DND-41 (cell line): ENCODE measurements around the gene MIDN.

Experiments
- ATAC-seq: fragments of 200-7000 bp; cut with Tn5 transposase; 3 replicates; pipeline ENCODE4 v1.9.1; 2021; ENCODE audit warnings: low read depth; ENCODE audit not compliant: insufficient read depth
- DNase-seq: peaks from one replicate; pipeline ENCODE4 v3.0.0-alpha.2; 2020
- H2AFZ ChIP-seq: 2 replicates; pipeline ENCODE4 v1.6.0; 2012; ENCODE audit warnings: low read depth, low read length
- H3K27ac ChIP-seq: 2 replicates; pipeline ENCODE4 v1.5.1; 2012; ENCODE audit warnings: low read length, inconsistent platforms
- H3K27me3 ChIP-seq: fragments of 200-600 bp; sonication (generic); 2 replicates; pipeline ENCODE4 v1.6.0; 2012; ENCODE audit warnings: low read length, mild to moderate bottlenecking, inconsistent platforms; ENCODE audit not compliant: insufficient read depth, poor library complexity
- H3K36me3 ChIP-seq: 2 replicates; pipeline ENCODE4 v1.5.1; 2012; ENCODE audit warnings: low read length, inconsistent platforms; ENCODE audit not compliant: insufficient read depth
- H3K4me1 ChIP-seq: 2 replicates; pipeline ENCODE4 v1.5.1; 2012; ENCODE audit warnings: mild to moderate bottlenecking, low read length; ENCODE audit not compliant: insufficient read depth
- H3K4me2 ChIP-seq: 2 replicates; pipeline ENCODE4 v1.6.0; 2012; ENCODE audit warnings: mild to moderate bottlenecking, moderate library complexity, low read length, inconsistent platforms; ENCODE audit not compliant: insufficient read depth
- H3K4me3 ChIP-seq, 2 experiments: fragments of 200-600 bp in 1 of 2; shearing (Covaris generic) in 1 of 2; 2 replicates each; pipeline ENCODE4 v1.5.1; 2012 to 2016; ENCODE audit warnings: inconsistent platforms in 2 of 2, low read length in 2 of 2, mild to moderate bottlenecking in 2 of 2, low read depth in 1 of 2, moderate library complexity in 1 of 2
- H3K79me2 ChIP-seq: 2 replicates; pipeline ENCODE4 v1.6.0; 2012; ENCODE audit warnings: low read length, inconsistent platforms; ENCODE audit not compliant: insufficient read depth
- H3K9ac ChIP-seq: 2 replicates; pipeline ENCODE4 v1.6.0; 2012; ENCODE audit warnings: low read depth, mild to moderate bottlenecking, inconsistent platforms, low read length, moderate library complexity
- H3K9me3 ChIP-seq: 2 replicates; pipeline ENCODE4 v1.5.1; 2012; ENCODE audit warnings: low read length, moderate library complexity, mild to moderate bottlenecking, inconsistent platforms; ENCODE audit not compliant: insufficient read depth, severe bottlenecking
- H4K20me1 ChIP-seq: 2 replicates; pipeline ENCODE4 v1.6.0; 2012; ENCODE audit warnings: low read length; ENCODE audit not compliant: insufficient read depth
- EZH2 ChIP-seq: IDR thresholded peaks from 3 replicates; pipeline ENCODE4 v1.6.1; 2012; ENCODE audit warnings: borderline replicate concordance, low read depth, mild to moderate bottlenecking, moderate library complexity, low read length, inconsistent platforms; ENCODE audit not compliant: severe bottlenecking
- TF ChIP-seq, protein P1 (sequence below): IDR thresholded peaks from 2 replicates; pipeline ENCODE4 v1.5.1; 2012; ENCODE audit warnings: borderline replicate concordance, low read length, moderate library complexity, mild to moderate bottlenecking; ENCODE audit not compliant: poor library complexity, severe bottlenecking; ENCODE audit errors: extremely low read depth

Gene MIDN

GRCh38 chr19:1227304-1228054 lies 20.9 kb upstream of the MIDN start:
- TF ChIP-seq, protein P1, sequence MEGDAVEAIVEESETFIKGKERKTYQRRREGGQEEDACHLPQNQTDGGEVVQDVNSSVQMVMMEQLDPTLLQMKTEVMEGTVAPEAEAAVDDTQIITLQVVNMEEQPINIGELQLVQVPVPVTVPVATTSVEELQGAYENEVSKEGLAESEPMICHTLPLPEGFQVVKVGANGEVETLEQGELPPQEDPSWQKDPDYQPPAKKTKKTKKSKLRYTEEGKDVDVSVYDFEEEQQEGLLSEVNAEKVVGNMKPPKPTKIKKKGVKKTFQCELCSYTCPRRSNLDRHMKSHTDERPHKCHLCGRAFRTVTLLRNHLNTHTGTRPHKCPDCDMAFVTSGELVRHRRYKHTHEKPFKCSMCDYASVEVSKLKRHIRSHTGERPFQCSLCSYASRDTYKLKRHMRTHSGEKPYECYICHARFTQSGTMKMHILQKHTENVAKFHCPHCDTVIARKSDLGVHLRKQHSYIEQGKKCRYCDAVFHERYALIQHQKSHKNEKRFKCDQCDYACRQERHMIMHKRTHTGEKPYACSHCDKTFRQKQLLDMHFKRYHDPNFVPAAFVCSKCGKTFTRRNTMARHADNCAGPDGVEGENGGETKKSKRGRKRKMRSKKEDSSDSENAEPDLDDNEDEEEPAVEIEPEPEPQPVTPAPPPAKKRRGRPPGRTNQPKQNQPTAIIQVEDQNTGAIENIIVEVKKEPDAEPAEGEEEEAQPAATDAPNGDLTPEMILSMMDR = no peak

GRCh38 chr19:1228161-1228957 lies 20.0 kb upstream of the MIDN start:
- no peaks in the 10 kb centered on the region for H3K27me3 ChIP-seq
- H4K20me1 ChIP-seq = peaks cover 17% of the 10 kb centered on the region
- TF ChIP-seq EZH2 = no peak
- TF ChIP-seq, protein P1 = no peak
- ATAC-seq = no peak
- no peak for DNase-seq
- H3K4me1 ChIP-seq = no peaks in the 10 kb centered on the region
- no peaks in the 10 kb centered on the region for H3K9me3 ChIP-seq
- H3K27ac ChIP-seq = no peak overlapping the region
- no peak overlapping the region for H3K9ac ChIP-seq
- no peak overlapping the region for H3K4me3 ChIP-seq
- no peak overlapping the region for H2AFZ ChIP-seq
- peaks cover 41% of the 10 kb centered on the region for H3K36me3 ChIP-seq
- no peaks in the 10 kb centered on the region for H3K79me2 ChIP-seq
- H3K4me2 ChIP-seq = no peak overlapping the region

More at GRCh38 chr19:1227304-1228054, 20.9 kb upstream of the MIDN start:
- peaks cover 17% of the 10 kb centered on the region for H4K20me1 ChIP-seq
- no peak for DNase-seq
- no peak overlapping the region for H3K9ac ChIP-seq
- ATAC-seq = no peak
- H3K36me3 ChIP-seq = peaks cover 50% of the 10 kb centered on the region
- no peaks in the 10 kb centered on the region for H3K79me2 ChIP-seq
- H3K4me3 ChIP-seq = no peak overlapping the region
- H3K27me3 ChIP-seq = no peaks in the 10 kb centered on the region
- H3K4me1 ChIP-seq = no peaks in the 10 kb centered on the region
- H3K27ac ChIP-seq = no peak overlapping the region
- H2AFZ ChIP-seq = no peak overlapping the region
- no peak overlapping the region for H3K4me2 ChIP-seq
- H3K9me3 ChIP-seq = no peaks in the 10 kb centered on the region

GRCh38 chr19:1229056-1229923 lies 19.1 kb upstream of the MIDN start:
- H2AFZ ChIP-seq = no peak overlapping the region
- TF ChIP-seq EZH2 = no peak
- TF ChIP-seq, protein P1 = no peak
- H3K9me3 ChIP-seq = no peaks in the 10 kb centered on the region
- DNase-seq (no peak), ATAC-seq (no peak)
- H3K4me1 ChIP-seq = no peaks in the 10 kb centered on the region
- no peak overlapping the region for H3K4me2 ChIP-seq
- H3K27me3 ChIP-seq = no peaks in the 10 kb centered on the region
- peaks cover 14% of the 10 kb centered on the region for H4K20me1 ChIP-seq
- no peaks in the 10 kb centered on the region for H3K79me2 ChIP-seq
- H3K27ac ChIP-seq = no peak overlapping the region
- H3K36me3 ChIP-seq = peaks cover 33% of the 10 kb centered on the region
- no peak overlapping the region for H3K4me3 ChIP-seq
- H3K9ac ChIP-seq = no peak overlapping the region
